ENCODE measurements around the gene ASMTL. TPM values are rescaled to one million over a fixed set of nuclear protein-coding genes. Genes with fewer than 3 reads are reported as not detected.
A peak's percentile ranks its signal among the peaks of the same experiment; 100 is the strongest.

Gene ASMTL
- total RNA-seq, 4 donors from 2014 or later = 9.5 to 23.9 (median 15.1) TPM

DNA sequence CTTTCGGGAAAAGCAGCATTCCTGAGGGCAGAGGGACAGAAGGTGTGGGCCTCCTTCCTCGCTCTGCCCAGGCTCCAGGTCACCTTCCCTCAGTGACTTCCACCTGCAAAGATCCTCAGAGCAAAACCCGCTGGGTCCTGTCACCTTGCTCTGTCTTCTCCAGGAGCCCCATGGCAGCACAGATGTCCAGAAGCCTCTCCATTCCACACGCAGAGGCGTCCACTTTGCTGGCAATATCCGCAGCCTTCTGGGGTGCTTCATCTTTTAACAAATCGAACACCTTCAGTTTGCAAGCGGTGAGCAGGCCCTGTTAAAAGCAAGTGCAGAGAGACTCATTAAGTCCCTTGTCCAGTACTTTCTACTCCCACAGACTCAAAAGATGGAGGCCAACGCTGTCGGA, 27.3 kb downstream of the ASMTL start:
- Histone ChIP-seq H3K36me3 (peaks cover 0 to 35% (median 0%) of the 10 kb centered on the region in 3 donors), H3K27ac (no peak overlapping the region), H3K9me3 (peaks cover 0 to 11% (median 5%) of the 10 kb centered on the region in 4 donors), H3K4me1 (no peaks in the 10 kb centered on the region), H3K4me3 (no peak overlapping the region), H3K27me3 (no peaks in the 10 kb centered on the region)
- no peak for TF ChIP-seq POLR2A (IDR thresholded peaks at IDR 0.05)
- TF ChIP-seq, protein P1, sequence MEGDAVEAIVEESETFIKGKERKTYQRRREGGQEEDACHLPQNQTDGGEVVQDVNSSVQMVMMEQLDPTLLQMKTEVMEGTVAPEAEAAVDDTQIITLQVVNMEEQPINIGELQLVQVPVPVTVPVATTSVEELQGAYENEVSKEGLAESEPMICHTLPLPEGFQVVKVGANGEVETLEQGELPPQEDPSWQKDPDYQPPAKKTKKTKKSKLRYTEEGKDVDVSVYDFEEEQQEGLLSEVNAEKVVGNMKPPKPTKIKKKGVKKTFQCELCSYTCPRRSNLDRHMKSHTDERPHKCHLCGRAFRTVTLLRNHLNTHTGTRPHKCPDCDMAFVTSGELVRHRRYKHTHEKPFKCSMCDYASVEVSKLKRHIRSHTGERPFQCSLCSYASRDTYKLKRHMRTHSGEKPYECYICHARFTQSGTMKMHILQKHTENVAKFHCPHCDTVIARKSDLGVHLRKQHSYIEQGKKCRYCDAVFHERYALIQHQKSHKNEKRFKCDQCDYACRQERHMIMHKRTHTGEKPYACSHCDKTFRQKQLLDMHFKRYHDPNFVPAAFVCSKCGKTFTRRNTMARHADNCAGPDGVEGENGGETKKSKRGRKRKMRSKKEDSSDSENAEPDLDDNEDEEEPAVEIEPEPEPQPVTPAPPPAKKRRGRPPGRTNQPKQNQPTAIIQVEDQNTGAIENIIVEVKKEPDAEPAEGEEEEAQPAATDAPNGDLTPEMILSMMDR (IDR thresholded peaks at IDR 0.05) = no peak
- peak in 2 of 3 donors; percentile 19 to 33 for DNase-seq

DNA sequence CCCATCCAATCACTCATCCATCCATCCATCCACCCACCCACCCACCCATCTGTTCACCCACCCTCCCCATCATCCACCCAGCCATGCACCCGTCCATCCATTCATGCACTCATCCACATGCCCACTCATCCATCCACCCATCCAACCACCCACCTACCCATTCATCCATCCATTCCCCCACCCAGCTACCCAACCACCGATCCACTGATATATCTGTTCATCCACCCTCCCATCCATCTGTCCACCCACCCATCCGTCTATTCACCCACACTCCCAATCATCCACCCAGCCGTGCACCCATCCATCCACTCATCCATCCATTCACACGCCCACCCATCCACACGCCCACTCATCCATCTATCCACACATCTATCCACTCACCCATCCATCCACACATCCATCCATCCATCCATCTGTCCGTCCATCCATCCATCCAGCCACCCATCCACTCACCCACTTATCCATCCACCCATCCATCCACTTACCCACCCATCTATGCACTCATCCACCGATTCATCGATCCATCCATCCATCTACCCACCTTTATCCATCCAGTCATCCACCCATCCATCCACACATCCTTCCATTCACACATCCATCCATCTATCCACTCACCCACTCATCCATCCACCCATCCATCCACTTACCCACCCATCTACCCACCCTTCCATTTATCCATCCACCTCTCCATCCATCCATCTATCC, 28.4 kb downstream of the ASMTL start:
- no peak overlapping the region for H3K4me3 ChIP-seq
- no peak overlapping the region for H3K27ac ChIP-seq
- H3K36me3 ChIP-seq = peaks cover 0 to 35% (median 0%) of the 10 kb centered on the region in 3 donors
- TF ChIP-seq POLR2A (IDR thresholded peaks at IDR 0.05) = no peak
- TF ChIP-seq, protein P1 (IDR thresholded peaks at IDR 0.05) = no peak
- DNase-seq = peak in 2 of 3 donors; percentile 5 to 25
- no peaks in the 10 kb centered on the region for H3K4me1 ChIP-seq
- peaks cover 0 to 11% (median 5%) of the 10 kb centered on the region in 4 donors for H3K9me3 ChIP-seq
- H3K27me3 ChIP-seq = no peaks in the 10 kb centered on the region

DNA sequence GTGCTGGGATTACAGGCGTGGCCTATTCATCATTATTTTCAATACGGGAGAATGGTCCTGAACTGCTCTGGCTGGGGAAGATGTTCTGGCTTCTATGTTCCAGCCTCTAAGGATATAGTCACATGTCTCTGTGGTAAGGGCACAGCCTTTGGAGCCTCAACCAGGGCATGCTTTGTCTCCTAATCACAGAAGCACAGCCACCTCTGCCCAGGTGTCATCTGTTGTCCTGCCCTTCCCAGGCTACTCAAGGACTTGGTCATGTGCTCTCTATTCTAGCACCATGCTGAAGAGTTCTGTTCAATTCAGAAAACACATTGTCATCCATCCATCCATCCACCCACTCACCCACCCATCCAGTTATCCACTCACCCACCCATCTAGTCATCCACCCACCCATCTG, 29.5 kb downstream of the ASMTL start:
- no peak overlapping the region for H3K27ac ChIP-seq

DNA sequence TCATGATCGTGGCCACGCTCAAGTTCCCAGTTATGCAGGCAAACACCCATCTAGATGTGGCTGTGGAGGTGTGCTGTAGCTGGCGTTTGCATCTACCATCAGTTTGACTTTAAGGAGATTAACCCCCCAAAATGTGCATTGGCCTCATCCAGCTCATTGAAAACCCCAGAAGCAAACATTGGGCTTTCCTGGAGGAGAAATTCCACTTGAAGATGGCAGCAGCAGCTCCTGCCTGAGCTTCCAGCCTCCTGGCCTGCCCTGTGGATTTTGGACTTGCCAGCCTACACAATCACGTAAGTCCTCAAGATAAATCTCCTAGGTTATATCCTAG, 30.6 kb downstream of the ASMTL start:
- TF ChIP-seq, protein P1 (IDR thresholded peaks at IDR 0.05) = no peak
- TF ChIP-seq POLR2A (IDR thresholded peaks at IDR 0.05) = no peak
- no peak overlapping the region for H3K27ac ChIP-seq
- no peaks in the 10 kb centered on the region for H3K27me3 ChIP-seq
- peaks cover 0 to 11% (median 5%) of the 10 kb centered on the region in 4 donors for H3K9me3 ChIP-seq
- H3K4me1 ChIP-seq = no peaks in the 10 kb centered on the region
- H3K4me3 ChIP-seq = no peak overlapping the region
- DNase-seq = peak in 1 of 3 donors; percentile 10
- H3K36me3 ChIP-seq = peaks cover 0 to 36% (median 0%) of the 10 kb centered on the region in 3 donors

More for the DNA sequence above, 29.5 kb downstream of the ASMTL start:
- peaks cover 0 to 11% (median 5%) of the 10 kb centered on the region in 4 donors for H3K9me3 ChIP-seq
- H3K36me3 ChIP-seq = peaks cover 0 to 39% (median 0%) of the 10 kb centered on the region in 3 donors
- peak in 1 of 3 donors; percentile 27 for DNase-seq
- no peak for TF ChIP-seq POLR2A (IDR thresholded peaks at IDR 0.05)
- TF ChIP-seq, protein P1 (IDR thresholded peaks at IDR 0.05) = no peak
- no peak overlapping the region for H3K4me3 ChIP-seq
- no peaks in the 10 kb centered on the region for H3K4me1 ChIP-seq
- no peaks in the 10 kb centered on the region for H3K27me3 ChIP-seq

DNA sequence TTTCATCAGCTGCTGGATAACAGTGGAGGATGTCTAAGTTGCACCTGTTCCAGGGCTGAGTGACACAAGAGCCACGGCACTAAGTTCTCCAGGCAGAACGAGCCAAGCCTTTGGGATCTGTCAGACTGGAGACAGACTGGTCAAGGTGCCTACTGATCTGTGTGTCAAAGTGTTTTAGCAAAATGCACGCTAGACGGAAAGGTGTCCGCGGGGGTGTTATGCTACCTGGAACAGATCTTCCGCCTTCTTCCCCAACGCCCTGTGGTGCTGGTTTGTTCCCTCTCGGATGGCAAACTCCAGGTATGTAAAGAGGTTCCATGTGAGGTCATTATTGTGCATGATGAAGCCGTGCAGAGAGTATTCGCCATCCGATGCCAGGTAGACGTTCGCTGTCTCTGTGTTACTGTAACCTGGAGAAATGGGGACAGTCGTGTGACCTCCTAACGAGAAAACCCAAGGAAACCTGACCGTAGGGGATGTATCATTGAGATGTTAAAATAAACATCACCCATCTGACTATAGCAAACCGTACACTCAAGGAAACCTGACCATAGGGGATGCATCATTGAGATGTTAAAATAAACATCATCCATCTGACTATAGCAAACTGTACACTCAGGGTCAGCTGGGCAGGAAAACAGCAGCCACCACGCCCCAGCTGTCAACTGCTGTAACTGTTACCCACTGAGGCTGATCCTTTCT, 31.1 kb downstream of the ASMTL start:
- DNase-seq = peak in 2 of 3 donors; percentile 18 to 19
- no peak for TF ChIP-seq POLR2A (IDR thresholded peaks at IDR 0.05)
- TF ChIP-seq, protein P1 (IDR thresholded peaks at IDR 0.05) = no peak
- Histone ChIP-seq H3K9me3 (peaks cover 0 to 11% (median 5%) of the 10 kb centered on the region in 4 donors), H3K27me3 (no peaks in the 10 kb centered on the region), H3K27ac (no peak overlapping the region), H3K4me3 (no peak overlapping the region), H3K36me3 (peaks cover 0 to 36% (median 0%) of the 10 kb centered on the region in 3 donors), H3K4me1 (no peaks in the 10 kb centered on the region)
